Fibroblast of skin of scalp (primary cell): ENCODE results near the gene ZNF341.
"Not testable (repeated sequence)": the region's sequence is repeated elsewhere in the genome, so short reads cannot be mapped to it uniquely, and the experiment has no call there.

ENCODE experiments used
- DNase-seq: peaks from one replicate; pipeline ENCODE4 v3.0.0-alpha.2; 2013

Gene ZNF341

GRCh38 chr20:33770005-33770404 lies 38.2 kb downstream of the ZNF341 start:
- no peak for DNase-seq

DNA sequence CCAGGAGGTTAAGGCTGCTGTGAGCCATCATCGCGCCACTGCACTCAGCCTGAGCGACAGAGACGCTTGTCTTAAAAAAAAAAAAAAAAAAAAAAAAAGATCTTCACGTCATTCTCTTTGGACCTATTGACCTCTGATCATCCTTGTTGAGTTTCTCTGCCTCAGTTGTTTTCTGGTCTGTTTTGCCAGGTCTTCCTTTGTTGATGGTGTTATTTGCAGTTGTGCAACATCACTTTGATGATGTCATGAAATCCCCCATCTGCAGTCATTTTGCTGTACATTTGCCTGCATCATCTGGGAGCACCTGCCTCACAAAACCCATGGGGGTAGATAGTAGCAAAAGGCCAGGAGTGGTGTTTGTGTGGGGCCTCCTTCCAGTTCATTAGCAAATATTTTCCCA lies 40.1 kb downstream of the ZNF341 start:
- DNase-seq: no peak

GRCh38 chr20:33772439-33772838 lies 40.6 kb downstream of the ZNF341 start:
- DNase-seq: no peak

DNA sequence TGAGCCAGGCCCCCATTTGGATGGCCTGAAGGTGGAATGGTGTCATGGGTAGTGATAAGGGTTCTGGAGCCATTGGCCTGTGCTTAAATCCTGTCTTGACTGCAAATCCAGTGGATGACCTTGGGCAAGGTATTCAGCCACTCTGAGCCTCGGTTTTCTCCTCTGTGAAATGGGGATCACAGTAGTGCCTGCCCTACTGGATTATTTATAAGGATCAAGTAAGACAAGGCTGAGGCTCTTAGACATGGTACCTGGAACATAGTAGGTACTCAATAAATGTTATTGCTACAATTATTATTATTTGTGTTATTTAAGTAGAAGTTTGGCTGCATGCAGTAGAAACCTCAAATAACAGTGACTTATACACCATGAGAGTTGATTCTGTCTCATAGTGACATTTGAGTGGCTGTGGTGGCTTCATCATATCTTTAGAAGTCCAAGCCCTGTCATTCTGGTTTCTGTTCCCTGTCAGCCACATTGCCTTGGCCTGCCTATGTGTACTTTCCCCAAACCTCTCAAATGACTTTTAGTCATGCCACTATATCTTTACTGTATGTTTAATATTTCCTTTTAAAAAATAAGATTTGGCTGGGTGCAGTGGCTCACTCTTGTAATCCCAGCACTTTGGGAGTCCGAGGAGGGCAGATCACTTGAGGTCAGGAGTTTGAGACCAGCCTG lies 41.8 kb downstream of the ZNF341 start:
- DNase-seq: no peak

GRCh38 chr20:33777816-33778215 lies 46.0 kb downstream of the ZNF341 start:
- DNase-seq: no peak

GRCh38 chr20:33781133-33781532 lies 49.3 kb downstream of the ZNF341 start:
- no peak for DNase-seq

DNA sequence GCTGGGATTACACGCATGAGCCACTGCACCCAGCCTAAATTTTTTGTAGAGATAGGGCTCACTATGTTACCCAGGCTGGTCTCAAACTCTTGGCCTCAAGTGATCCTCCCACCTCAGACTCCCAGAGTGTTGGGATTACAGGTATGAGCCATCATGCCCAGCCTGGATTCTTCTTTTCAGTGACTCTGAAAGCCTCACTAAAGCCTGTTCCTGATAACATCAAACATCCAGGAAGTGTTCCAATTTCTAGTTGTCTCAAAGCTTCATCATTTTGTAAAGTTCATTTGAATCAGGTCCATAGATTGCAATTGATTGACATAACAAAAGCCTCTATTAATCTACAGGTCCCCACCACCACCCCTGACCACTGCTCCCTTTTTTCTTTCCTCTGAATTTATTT lies 50.1 kb downstream of the ZNF341 start:
- DNase-seq: no peak

DNA sequence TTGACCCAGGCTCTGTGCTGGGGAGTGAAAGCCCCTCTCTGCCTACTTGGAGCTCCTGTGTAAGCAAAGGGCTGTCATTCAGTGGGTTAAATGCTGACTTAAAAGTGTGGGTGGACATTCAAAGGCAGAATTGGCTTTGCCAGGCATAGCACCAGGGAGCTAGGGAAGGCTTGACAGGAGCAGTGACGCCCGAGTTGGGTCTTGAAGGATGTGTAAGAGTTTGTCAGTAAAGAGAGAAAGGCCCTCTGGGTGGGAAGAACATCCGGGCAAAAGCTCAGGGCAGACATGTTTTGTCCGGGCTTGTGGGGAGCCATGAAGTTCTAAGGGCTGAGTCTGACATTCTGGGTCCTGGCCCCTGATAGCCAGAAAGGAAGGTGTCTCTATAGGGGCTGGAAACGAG lies 51.5 kb downstream of the ZNF341 start:
- DNase-seq: no peak

- no peak for DNase-seq
These were observed 52.0 kb downstream of the ZNF341 start for GRCh38 chr20:33783818-33784217.

- no peak for DNase-seq
These were observed 52.4 kb downstream of the ZNF341 start for GRCh38 chr20:33784225-33784624.

DNA sequence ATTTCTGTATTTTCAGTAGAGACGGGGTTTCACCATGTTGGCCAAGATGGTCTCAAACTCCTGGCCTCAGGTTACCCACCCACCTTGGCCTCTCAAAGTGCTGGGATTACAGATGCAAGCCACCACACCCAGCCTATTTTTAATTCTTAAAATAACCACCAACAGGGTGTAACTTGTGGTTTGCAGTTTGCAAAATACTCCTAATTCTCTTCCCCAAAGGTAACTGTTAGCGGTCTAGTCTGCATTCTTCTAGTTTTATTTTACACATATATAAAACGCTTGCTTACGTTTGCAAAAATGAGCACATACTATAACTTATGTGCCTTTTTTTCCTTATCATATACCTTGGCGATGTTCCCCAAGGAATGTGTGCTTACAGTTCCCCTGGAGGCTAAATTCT lies 53.7 kb downstream of the ZNF341 start:
- no peak for DNase-seq

DNA sequence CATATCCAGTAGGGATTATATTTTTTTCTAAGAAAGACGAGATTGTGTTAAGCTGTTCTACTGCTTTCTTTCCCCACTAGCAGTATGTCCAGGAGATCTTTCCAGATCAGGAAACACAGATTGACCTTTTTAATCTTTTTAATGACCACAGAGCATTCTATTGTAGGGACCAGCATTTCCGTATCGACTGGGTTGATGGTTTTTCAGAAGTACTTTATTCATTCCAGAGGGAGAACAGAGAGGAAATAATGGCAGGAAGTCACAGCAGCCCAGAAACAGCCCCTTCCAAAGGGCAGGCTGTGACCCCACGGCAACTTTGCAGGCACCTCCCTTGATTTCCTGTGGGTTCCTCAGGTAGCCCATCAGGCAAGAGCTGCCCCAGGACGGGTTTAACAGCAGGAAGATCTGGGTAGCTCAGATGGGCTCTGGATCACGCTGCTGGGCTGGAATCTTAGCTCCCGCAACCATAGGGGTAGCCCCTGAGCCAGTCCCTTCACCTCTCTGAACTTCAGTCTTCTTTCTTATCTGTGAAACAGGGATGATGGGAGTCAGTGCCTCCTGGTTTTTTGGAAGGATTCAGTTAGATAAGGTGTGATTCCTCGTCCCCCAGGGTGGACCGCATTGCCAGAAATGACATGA lies 55.6 kb downstream of the ZNF341 start:
- DNase-seq: no peak

- no peak for DNase-seq
These were observed 56.7 kb downstream of the ZNF341 start for GRCh38 chr20:33788351-33789049.

DNA sequence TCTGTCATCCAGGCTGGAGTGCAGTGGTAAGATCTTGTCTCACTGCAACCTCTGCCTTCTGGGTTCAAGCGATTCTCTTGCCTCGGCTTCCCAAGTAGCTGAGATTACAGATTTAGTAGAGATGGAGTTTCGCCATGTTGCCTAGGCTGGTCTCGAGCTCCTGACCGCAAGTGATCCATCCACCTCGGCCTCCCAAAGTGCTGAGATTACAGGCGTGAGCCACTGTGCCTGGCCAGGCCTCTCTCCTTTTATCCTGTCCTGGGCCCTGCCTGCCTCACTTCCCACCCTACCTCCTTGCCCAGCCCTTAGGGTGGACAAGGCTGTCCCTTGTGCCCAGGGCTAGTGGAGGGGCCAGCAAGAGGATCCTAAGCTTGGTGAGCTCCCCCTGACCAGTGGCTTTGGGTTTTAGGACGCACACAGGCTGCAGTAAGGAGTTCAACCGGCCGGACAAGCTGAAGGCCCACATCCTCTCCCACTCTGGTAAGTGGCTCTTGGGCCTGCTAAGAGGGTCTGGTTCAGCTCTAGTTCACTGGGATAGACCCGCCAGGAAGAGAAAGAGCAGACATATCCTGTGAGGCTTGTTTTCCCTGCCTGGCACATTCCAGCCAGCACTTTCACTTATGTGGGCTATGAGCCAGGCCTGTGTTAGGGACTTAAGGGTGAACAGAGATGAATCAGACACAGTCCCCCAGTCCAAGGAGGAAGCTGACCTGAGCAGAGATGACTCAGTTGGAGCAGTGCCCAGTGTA lies 57.5 kb downstream of the ZNF341 start:
- DNase-seq: peak; percentile 92

DNA sequence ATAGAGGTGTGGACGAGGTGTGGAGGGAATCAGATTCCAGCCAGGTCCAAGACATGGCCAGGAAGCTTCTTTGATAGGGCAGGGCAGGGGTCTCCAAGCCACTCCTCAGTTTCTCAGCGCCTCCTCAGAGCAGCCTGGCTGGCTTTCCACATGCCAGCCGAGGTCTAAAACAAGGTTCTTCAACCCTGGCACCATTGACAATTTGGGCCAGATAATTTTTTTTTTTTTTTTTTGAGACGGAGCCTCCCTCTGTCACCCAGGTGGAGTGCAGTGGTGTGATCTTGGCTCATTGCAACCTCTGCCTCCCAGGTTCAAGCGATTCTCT lies 58.0 kb downstream of the ZNF341 start:
- no peak for DNase-seq

DNA sequence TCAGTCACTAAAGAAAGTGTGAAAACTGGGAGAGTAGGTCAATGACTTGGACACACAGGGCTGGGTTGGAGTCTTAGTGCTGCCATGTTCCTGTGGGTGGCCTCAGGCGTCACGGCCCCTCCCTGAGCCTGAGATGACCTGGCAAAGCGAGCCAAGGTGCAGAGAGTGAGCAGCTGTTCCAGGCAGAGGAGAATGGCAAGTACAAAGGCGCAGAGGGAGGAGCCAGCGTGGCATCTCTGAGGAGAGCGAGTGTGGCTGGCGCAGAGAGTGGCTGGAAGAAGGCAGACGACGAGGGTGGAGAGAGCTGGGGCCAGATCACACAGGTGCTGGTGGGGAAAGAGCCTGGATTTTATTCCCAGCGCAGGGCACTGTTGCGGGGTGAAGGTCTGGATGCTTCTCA lies 58.8 kb downstream of the ZNF341 start:
- DNase-seq: no peak

GRCh38 chr20:33791021-33791420 lies 59.2 kb downstream of the ZNF341 start:
- no peak for DNase-seq

GRCh38 chr20:33791540-33791939 lies 59.7 kb downstream of the ZNF341 start:
- no peak for DNase-seq

GRCh38 chr20:33791959-33792597 lies 60.3 kb downstream of the ZNF341 start:
- peak; percentile 44 for DNase-seq

- DNase-seq: not testable (repeated sequence)
These were observed 60.8 kb downstream of the ZNF341 start for GRCh38 chr20:33792598-33792989.

DNA sequence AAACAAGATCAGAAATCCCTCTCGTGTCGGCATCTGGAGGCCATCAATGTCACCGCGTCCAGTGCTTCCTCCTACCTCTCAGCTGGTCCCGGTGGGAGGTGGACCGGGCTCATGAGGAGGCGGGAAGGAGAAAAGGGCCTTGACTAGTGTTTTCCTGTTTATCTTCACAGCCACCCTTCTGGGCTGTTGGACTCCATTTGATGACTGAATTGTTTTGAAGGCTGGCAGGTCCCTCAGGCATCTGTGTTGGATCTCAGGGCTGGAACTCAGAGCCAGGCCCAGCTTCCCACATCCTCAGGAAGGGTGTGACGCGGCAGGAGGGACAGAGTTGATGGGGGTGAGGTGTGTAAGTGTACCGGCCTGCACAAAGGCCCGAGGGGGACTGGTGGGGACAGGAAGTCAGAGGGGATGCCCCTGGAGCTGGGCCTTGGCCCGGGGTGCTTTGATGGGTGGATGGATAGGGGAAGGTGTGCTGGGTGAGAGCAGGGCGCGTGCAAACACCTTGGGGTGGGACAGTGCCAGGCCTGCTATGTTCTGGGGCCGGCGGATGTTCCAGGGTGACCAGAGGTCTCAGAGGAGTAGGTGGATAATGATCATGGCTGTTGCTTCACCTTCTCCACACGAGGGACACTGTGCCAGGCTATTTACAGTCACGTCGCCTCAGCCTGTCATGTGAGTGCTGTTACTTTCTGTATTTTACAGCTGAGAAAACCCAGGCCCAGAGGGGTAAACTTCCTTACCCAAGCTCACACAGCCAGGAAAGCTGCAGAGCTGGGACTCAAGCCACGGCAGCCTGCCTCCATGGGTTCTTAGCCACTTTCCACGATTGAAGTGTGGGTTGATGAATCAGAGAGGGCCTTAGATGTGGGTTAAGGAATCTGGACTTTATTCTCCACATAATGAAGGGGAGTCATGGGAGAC lies 61.5 kb downstream of the ZNF341 start:
- peak; percentile 35 for DNase-seq
